ENCODE data around the gene PHACTR3. TPM values are rescaled to one million over a fixed set of nuclear protein-coding genes. Genes with fewer than 3 reads are reported as not detected.

The PHACTR3 gene
- total and polyA plus RNA-seq, 2 donors (not counting 3 experiments of a cell fraction or from before 2014, with no cell fraction given) = not detected

DNA sequence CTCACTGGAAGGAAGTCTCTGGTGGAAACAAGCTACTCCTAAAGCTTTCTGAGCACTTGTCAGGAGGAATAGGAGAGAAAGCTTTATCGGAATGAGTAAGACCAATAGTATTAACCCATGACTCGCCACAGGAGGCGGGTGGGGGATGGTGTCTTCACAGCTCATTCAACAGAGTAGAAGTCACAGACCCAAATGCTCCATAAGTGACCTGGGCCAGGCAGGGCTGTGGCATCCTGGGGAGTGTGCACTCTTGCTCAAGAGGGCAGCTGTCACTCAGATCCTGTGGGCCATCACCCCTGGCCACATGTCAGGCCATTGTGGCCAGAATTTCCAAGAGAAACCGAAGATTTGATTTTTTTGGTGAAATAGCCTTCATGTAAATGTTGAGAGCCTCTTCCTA, 213.1 kb downstream of the PHACTR3 start:
- no peak overlapping the region for H3K27ac ChIP-seq (ENCODE audit: insufficient read depth, low read depth, low read length)
- no peak overlapping the region for H3K4me3 ChIP-seq (replicated peaks in 1 of 3; ENCODE audit: insufficient read depth in 1 of 3, low read depth in 1 of 3, low read length in 3 of 3)
- no peak overlapping the region for H3K9ac ChIP-seq (replicated peaks; ENCODE audit: extremely low read depth, insufficient read depth, low read length)
- ChIA-PET CTCF (no interaction called here), POLR2A (no interaction called here)
- H3K4me2 ChIP-seq (ENCODE audit: insufficient read depth, low read length) = no peak overlapping the region
- no TSS peak for BruUV-seq (replicated peaks)
- intact Hi-C loops (cut with micrococcal nuclease) = no loop called here
- H3K9me1 ChIP-seq (replicated peaks; ENCODE audit: control insufficient read depth, extremely low read depth, insufficient read depth, low read length) = no peaks in the 10 kb centered on the region
- no peaks in the 10 kb centered on the region for H3K27me3 ChIP-seq (ENCODE audit: control insufficient read depth in 2 of 2, insufficient read depth in 2 of 2, low read length in 2 of 2)
- FAIRE-seq (no peak), DNase-seq (ENCODE audit: low read depth, low spot score) (no peak)
- H2AFZ ChIP-seq (ENCODE audit: low read depth, low read length) = no peak overlapping the region
- dilution Hi-C loops (cut with MboI; ENCODE audit: extremely low pct_ligation_motif_present, low sequenced_read_pairs) = no loop called here
- H4K20me1 ChIP-seq (replicated peaks; ENCODE audit: control insufficient read depth, extremely low read depth, insufficient read depth, low read length) = no peaks in the 10 kb centered on the region
- H3K4me1 ChIP-seq (ENCODE audit: control insufficient read depth, extremely low read depth, insufficient read depth, low read length) = no peaks in the 10 kb centered on the region
- no peaks in the 10 kb centered on the region for H3K36me3 ChIP-seq (ENCODE audit: control insufficient read depth in 2 of 2, extremely low read depth in 1 of 2, insufficient read depth in 2 of 2, low read length in 2 of 2)
- H3K79me2 ChIP-seq (ENCODE audit: control insufficient read depth, insufficient read depth, low read length) = no peaks in the 10 kb centered on the region
- TF ChIP-seq CTCF (IDR thresholded peaks at IDR 0.05; ENCODE audit: extremely low read depth in 1 of 2, insufficient read depth in 1 of 2, low read depth in 1 of 2, low read length in 2 of 2) = no peak
- TF ChIP-seq, protein P1, sequence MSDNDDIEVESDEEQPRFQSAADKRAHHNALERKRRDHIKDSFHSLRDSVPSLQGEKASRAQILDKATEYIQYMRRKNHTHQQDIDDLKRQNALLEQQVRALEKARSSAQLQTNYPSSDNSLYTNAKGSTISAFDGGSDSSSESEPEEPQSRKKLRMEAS (IDR thresholded peaks at IDR 0.05; ENCODE audit: insufficient read depth, insufficient read length) = no peak
- TF ChIP-seq FOS (IDR thresholded peaks at IDR 0.05; ENCODE audit: borderline replicate concordance, insufficient read depth, low read length) = no peak
- no peak for TF ChIP-seq POLR2A (IDR thresholded peaks at IDR 0.05; ENCODE audit: low read depth, low read length)
- TF ChIP-seq JUN (IDR thresholded peaks at IDR 0.05; ENCODE audit: borderline replicate concordance, insufficient read depth, insufficient read length, low read depth) = no peak
- no peak for TF ChIP-seq GATA2 (IDR thresholded peaks at IDR 0.05; ENCODE audit: insufficient read depth, insufficient read length, low read depth, low read length)
- no peak for TF ChIP-seq POLR2AphosphoS5 (IDR thresholded peaks at IDR 0.05; ENCODE audit: insufficient read depth, low read depth, low read length)
- no peak for TF ChIP-seq EZH2 (IDR thresholded peaks at IDR 0.05; ENCODE audit: borderline replicate concordance, low read depth, low read length, severe bottlenecking)
- H3K9me3 ChIP-seq (replicated peaks; ENCODE audit: control insufficient read depth, insufficient read depth, low read length) = no peaks in the 10 kb centered on the region
